SK-N-MC (cell line): ENCODE results near the gene FBP2.

Source experiments
- EZH2 ChIP-seq: fragments of 200-600 bp; sonication (generic); IDR thresholded peaks from one replicate; pipeline ENCODE4 v1.6.1; 2017; ENCODE audit warnings: antibody characterized with exemption
- POLR2AphosphoS5 ChIP-seq: IDR thresholded peaks from 2 replicates; pipeline ENCODE4 v1.6.1; 2012; ENCODE audit warnings: mild to moderate bottlenecking, low read depth, low read length, borderline replicate concordance

- TF ChIP-seq POLR2AphosphoS5, result no peak
- no peak for TF ChIP-seq EZH2
Observed at GRCh38 chr9:94581728-94582127, 11.9 kb downstream of the FBP2 start.
